H9 (cell line): ENCODE results near the gene PTCD2. TPM values are rescaled to one million over a fixed set of nuclear protein-coding genes. Genes with fewer than 3 reads are reported as not detected.

Experiments used
- DNase-seq: peaks from one replicate; pipeline ENCODE4 v3.0.0-alpha.2; 2017
- H2AFZ ChIP-seq: one replicate; pipeline ENCODE4 v1.6.1; 2013; ENCODE audit warnings: mild to moderate bottlenecking, low read length, control low read depth, moderate library complexity
- H2AK5ac ChIP-seq: 2 replicates; pipeline ENCODE4 v1.6.1; 2013; ENCODE audit warnings: low read length, control low read depth, mixed read lengths; ENCODE audit not compliant: insufficient read length
- H2BK120ac ChIP-seq: one replicate; pipeline ENCODE4 v1.6.1; 2013; ENCODE audit warnings: low read depth, mild to moderate bottlenecking, low read length, control low read depth, inconsistent platforms; ENCODE audit not compliant: poor library complexity, severe bottlenecking
- H2BK12ac ChIP-seq: 2 replicates; pipeline ENCODE4 v1.6.1; 2013; ENCODE audit warnings: low read length, control low read depth, mixed read lengths, low read depth; ENCODE audit not compliant: insufficient read length
- H2BK15ac ChIP-seq: 2 replicates; pipeline ENCODE4 v1.6.1; 2013; ENCODE audit warnings: low read depth, low read length, control low read depth
- H2BK20ac ChIP-seq: one replicate; pipeline ENCODE4 v1.6.1; 2013; ENCODE audit warnings: low read depth, mild to moderate bottlenecking, low read length, control low read depth, inconsistent platforms; ENCODE audit not compliant: poor library complexity, severe bottlenecking
- H2BK5ac ChIP-seq: 2 replicates; pipeline ENCODE4 v1.6.1; 2013; ENCODE audit warnings: low read length, control low read depth, mixed read lengths; ENCODE audit not compliant: insufficient read length
- H3K14ac ChIP-seq: 2 replicates; pipeline ENCODE4 v1.6.1; 2013; ENCODE audit warnings: low read length, control low read depth; ENCODE audit not compliant: insufficient read depth
- H3K18ac ChIP-seq: 2 replicates; pipeline ENCODE4 v1.6.1; 2013; ENCODE audit warnings: low read depth, mild to moderate bottlenecking, mixed read lengths, low read length, control low read depth; ENCODE audit not compliant: insufficient read length
- H3K23ac ChIP-seq: 2 replicates; pipeline ENCODE4 v1.6.1; 2013; ENCODE audit warnings: low read length, control low read depth, mixed read lengths, low read depth; ENCODE audit not compliant: insufficient read length
- H3K23me2 ChIP-seq: 2 replicates; pipeline ENCODE4 v1.6.1; 2013; ENCODE audit warnings: low read depth, mild to moderate bottlenecking, mixed read lengths, low read length, control low read depth; ENCODE audit not compliant: insufficient read length, poor library complexity, severe bottlenecking
- H3K27ac ChIP-seq: 2 replicates; pipeline ENCODE4 v1.5.1; 2013; ENCODE audit warnings: low read length, control low read depth, mixed read lengths, low read depth; ENCODE audit not compliant: insufficient read length
- H3K27me3 ChIP-seq: 2 replicates; pipeline ENCODE4 v1.6.1; 2013; ENCODE audit warnings: low read length, control low read depth, inconsistent platforms; ENCODE audit not compliant: insufficient read depth
- H3K4ac ChIP-seq: 2 replicates; pipeline ENCODE4 v1.6.1; 2013; ENCODE audit warnings: low read depth, mild to moderate bottlenecking, control low read depth, inconsistent platforms, low read length, moderate library complexity
- H3K4me1 ChIP-seq: 2 replicates; pipeline ENCODE4 v1.6.1; 2013; ENCODE audit warnings: low read length, control low read depth, inconsistent platforms; ENCODE audit not compliant: insufficient read depth
- H3K4me2 ChIP-seq: 2 replicates; pipeline ENCODE4 v1.6.1; 2013; ENCODE audit warnings: low read length, control low read depth, mixed read lengths; ENCODE audit not compliant: insufficient read length, insufficient read depth
- H3K56ac ChIP-seq: 2 replicates; pipeline ENCODE4 v1.6.1; 2013; ENCODE audit warnings: low read depth, mild to moderate bottlenecking, mixed read lengths, low read length, control low read depth; ENCODE audit not compliant: insufficient read length
- H3K79me1 ChIP-seq: 2 replicates; pipeline ENCODE4 v1.6.1; 2013; ENCODE audit warnings: low read depth, mild to moderate bottlenecking, moderate library complexity, low read length, control low read depth, inconsistent platforms; ENCODE audit not compliant: insufficient read depth, poor library complexity, severe bottlenecking
- H3K79me2 ChIP-seq: 2 replicates; pipeline ENCODE4 v1.6.1; 2013; ENCODE audit warnings: low read length, control low read depth, inconsistent platforms; ENCODE audit not compliant: insufficient read depth
- H3K9ac ChIP-seq: 2 replicates; pipeline ENCODE4 v1.6.1; 2013; ENCODE audit warnings: low read length, control low read depth, mixed read lengths; ENCODE audit not compliant: insufficient read length; ENCODE audit errors: extremely low read depth
- H3K9me3 ChIP-seq: one replicate; pipeline ENCODE4 v1.6.1; 2013; ENCODE audit warnings: low read depth, low read length, inconsistent platforms; ENCODE audit not compliant: control insufficient read depth
- H3T11ph ChIP-seq: one replicate; pipeline ENCODE4 v1.6.1; 2013; ENCODE audit warnings: mild to moderate bottlenecking, low read length, control low read depth, inconsistent platforms
- H4K20me1 ChIP-seq: one replicate; pipeline ENCODE4 v1.6.1; 2013; ENCODE audit not compliant: control insufficient read depth, insufficient read length, insufficient read depth
- H4K5ac ChIP-seq: 2 replicates; pipeline ENCODE4 v1.6.1; 2013; ENCODE audit warnings: low read depth, mild to moderate bottlenecking, mixed read lengths, low read length, control low read depth; ENCODE audit not compliant: insufficient read length
- H4K8ac ChIP-seq: replicated peaks from 2 replicates; pipeline ENCODE4 v1.6.1; 2013; ENCODE audit warnings: low read length, control low read depth, mixed read lengths, low read depth; ENCODE audit not compliant: insufficient read length
- H4K91ac ChIP-seq: 2 replicates; pipeline ENCODE4 v1.6.1; 2013; ENCODE audit warnings: low read depth, mild to moderate bottlenecking, moderate library complexity, mixed read lengths, low read length, control low read depth; ENCODE audit not compliant: insufficient read length
- H3K27ac Mint-ChIP-seq, 3 experiments: 2 replicates in 2 of 3; 3 replicates in 1 of 3; pipeline ENCODE4 v1.8.0; 2020 to 2021; ENCODE audit warnings: mixed read lengths in 3 of 3, mild to moderate bottlenecking in 1 of 3, moderate library complexity in 1 of 3
- H3K27me3 Mint-ChIP-seq: 2 replicates; pipeline ENCODE4 v1.8.0; 2021; ENCODE audit warnings: low read depth, mild to moderate bottlenecking, moderate library complexity, mixed read lengths
- H3K36me3 Mint-ChIP-seq, 3 experiments: 2 replicates in 2 of 3; 3 replicates in 1 of 3; pipeline ENCODE4 v1.8.0; 2020 to 2021; ENCODE audit warnings: low read depth in 3 of 3, mixed read lengths in 3 of 3; ENCODE audit not compliant: insufficient read depth in 1 of 3
- H3K4me1 Mint-ChIP-seq, 2 experiments: 2 replicates each; pipeline ENCODE4 v1.8.0; 2020; ENCODE audit warnings: mixed read lengths in 2 of 2
- H3K4me3 Mint-ChIP-seq, 2 experiments: 2 replicates in 1 of 2; 3 replicates in 1 of 2; pipeline ENCODE4 v1.8.0; 2020 to 2021; ENCODE audit warnings: mild to moderate bottlenecking in 2 of 2, mixed read lengths in 2 of 2, moderate library complexity in 1 of 2
- H3K9me3 Mint-ChIP-seq, 2 experiments: 2 replicates in 1 of 2; 3 replicates in 1 of 2; pipeline ENCODE4 v1.8.0; 2020; ENCODE audit warnings: mild to moderate bottlenecking in 2 of 2, mixed read lengths in 2 of 2, moderate library complexity in 1 of 2
- CTCF ChIP-seq: fragments of 200-600 bp; sonication (generic); conservative IDR thresholded peaks from 3 replicates; pipeline ENCODE4 v1.8.0; 2021; ENCODE audit warnings: antibody characterized with exemption, mild to moderate bottlenecking
- WGBS: extraction: QIAGEN DNeasy Blood & Tissue Kit; methylation state at CpG from one replicate; pipeline ENCODE4 v1.1.7; 2013; ENCODE audit warnings: missing lambda C conversion rate, low lambda C conversion rate, mixed read lengths; ENCODE audit not compliant: insufficient read length; ENCODE audit errors: extremely low coverage; 5-methylcytosine and 5-hydroxymethylcytosine counted together
- total RNA-seq: library from RNA; stranded (reverse); gene quantifications from 2 replicates; pipeline ENCODE4 v1.2.1, GENCODE V29; 2021

PTCD2 gene
- total RNA-seq, 1 experiment from 2014 or later, result 12.7 TPM

GRCh38 chr5:72407541-72407940, 87.4 kb downstream of the PTCD2 start:
- 0 out of 5 replicates have a peak, but pooled peaks cover 0 to 4% of the 10 kb centered on the region in 2 experiments for H3K9me3 Mint-ChIP-seq
- DNase-seq, result no peak
- H2BK5ac ChIP-seq, result no peak overlapping the region
- H3K23ac ChIP-seq, result no peak overlapping the region
- H3K9me3 ChIP-seq, result no peaks in the 10 kb centered on the region
- no CpG with 5 or more reads among the region's 2 CpGs for WGBS
- no peaks in the 10 kb centered on the region for H3K79me1 ChIP-seq
- no peak overlapping the region for H3K4ac ChIP-seq
- no peak overlapping the region for H3K9ac ChIP-seq
- no peaks in the 10 kb centered on the region for H3K4me1 ChIP-seq
- H3K4me3 Mint-ChIP-seq, result no peak overlapping the region
- H3K4me1 Mint-ChIP-seq, result no peaks in the 10 kb centered on the region
- no peak overlapping the region for H3K27ac Mint-ChIP-seq
- no peak overlapping the region for H2BK15ac ChIP-seq
- no peaks in the 10 kb centered on the region for H3K27me3 ChIP-seq
- no peak overlapping the region for H2BK12ac ChIP-seq
- no peak for TF ChIP-seq CTCF
- H2AFZ ChIP-seq, result no peak overlapping the region
- no peak overlapping the region for H2BK20ac ChIP-seq
- no peak overlapping the region for H3K14ac ChIP-seq
- no peak overlapping the region for H3K56ac ChIP-seq
- no peak overlapping the region for H3K27ac ChIP-seq
- no peaks in the 10 kb centered on the region for H3K36me3 Mint-ChIP-seq
- H4K20me1 ChIP-seq, result no peaks in the 10 kb centered on the region
- no peak overlapping the region for H3T11ph ChIP-seq
- no peak overlapping the region for H4K8ac ChIP-seq
- no peaks in the 10 kb centered on the region for H3K23me2 ChIP-seq
- no peak overlapping the region for H4K91ac ChIP-seq
- H3K79me2 ChIP-seq, result no peaks in the 10 kb centered on the region
- H2AK5ac ChIP-seq, result no peak overlapping the region
- no peak overlapping the region for H3K18ac ChIP-seq
- H3K4me2 ChIP-seq, result no peak overlapping the region
- no peak overlapping the region for H2BK120ac ChIP-seq
- H4K5ac ChIP-seq, result no peak overlapping the region
- no peaks in the 10 kb centered on the region; the same call in none of the 2 replicates for H3K27me3 Mint-ChIP-seq
